GM18499 (cell line): ENCODE results near the gene STON1.
"Not testable (repeated sequence)": the region's sequence is repeated elsewhere in the genome, so short reads cannot be mapped to it uniquely, and the experiment has no call there.

ENCODE experiments used
- ATAC-seq: cut with Tn5 transposase; IDR thresholded peaks from one replicate; pipeline ENCODE4 v1.9.1; 2021; ENCODE audit warnings: moderate number of reproducible peaks; ENCODE audit not compliant: insufficient read depth, unreplicated experiment

The STON1 gene

DNA sequence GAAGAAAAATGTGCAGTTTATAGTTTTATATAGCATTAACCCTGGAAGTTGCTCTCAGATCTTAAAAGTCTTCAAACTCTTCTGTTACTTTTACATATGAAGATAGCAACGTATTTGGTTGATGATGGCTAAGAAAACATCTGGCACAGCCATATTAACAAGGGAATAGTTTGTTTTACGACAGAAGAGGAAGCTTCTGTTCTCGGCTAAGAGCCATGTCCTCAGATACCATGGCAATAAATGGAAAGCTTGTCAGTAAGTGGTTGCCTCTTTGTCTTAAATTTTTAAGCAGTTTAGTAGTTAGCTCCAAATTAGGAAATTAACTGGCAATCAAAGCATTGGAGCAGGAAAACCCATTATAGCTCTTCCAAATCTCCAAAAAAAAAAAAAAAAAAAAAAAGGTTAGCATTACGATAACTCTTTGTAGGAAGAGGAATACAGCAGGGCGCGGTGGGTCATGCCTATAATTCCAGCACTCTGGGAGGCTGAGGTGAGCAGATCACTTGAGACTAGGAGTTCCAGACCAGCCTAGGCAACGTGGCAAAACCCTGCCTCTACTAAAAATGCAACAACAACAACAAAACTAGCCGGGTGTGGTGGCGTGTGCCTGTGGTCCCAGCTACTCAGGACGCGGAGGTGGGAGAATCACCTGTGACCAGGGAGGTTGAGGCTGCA lies 4.5 kb upstream of the STON1 start:
- ATAC-seq = no peak

DNA sequence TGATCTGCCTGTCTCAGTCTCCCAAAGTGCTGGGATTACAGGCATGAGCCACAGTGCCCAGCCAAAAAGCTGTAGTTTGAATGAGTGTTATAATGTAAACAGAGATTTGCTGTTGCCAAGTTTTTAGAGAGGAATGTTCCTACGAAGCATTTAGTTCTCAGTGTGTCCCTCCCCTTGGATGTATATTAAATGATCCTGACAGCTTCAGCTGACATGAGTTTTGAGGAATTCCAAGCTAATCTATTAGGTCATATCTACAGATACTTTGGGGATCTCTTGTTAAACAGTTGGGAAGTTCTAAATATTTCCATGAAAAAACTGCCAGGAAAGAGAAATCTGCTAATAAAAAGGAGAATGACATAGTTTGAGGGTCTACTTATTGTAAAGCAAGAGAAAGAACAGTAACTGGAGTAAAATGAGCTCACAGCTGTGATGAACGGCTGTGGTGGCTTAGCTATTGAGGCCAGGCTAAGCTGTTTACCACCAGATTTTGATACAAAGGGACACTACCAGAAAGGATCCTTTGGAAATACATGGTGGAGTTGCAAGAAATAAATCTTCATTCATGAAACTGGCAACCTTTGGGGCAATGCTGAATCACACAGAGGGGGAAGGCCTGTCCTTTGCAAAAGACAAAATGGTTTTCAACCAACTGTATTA lies 2.6 kb upstream of the STON1 start:
- ATAC-seq = no peak

DNA sequence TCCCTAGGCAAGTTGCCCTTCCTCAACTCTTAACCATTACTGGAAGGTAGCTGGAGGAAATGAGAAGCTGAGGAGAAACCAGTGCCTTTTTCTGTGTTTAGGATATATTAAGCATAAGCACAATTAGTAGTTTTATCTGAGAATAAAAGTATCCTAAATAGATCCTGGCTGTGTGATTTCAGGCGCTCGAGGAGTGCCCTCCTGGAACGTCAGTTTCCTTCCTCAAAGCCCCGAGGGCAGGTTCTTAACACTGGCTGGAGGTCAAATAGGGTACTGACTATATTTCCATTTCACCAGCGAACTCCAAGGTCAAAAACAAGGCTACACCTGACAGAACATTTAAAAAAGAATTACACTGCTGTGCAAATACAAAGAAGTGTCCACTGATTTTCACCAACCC lies 1.5 kb upstream of the STON1 start:
- no peak for ATAC-seq

DNA sequence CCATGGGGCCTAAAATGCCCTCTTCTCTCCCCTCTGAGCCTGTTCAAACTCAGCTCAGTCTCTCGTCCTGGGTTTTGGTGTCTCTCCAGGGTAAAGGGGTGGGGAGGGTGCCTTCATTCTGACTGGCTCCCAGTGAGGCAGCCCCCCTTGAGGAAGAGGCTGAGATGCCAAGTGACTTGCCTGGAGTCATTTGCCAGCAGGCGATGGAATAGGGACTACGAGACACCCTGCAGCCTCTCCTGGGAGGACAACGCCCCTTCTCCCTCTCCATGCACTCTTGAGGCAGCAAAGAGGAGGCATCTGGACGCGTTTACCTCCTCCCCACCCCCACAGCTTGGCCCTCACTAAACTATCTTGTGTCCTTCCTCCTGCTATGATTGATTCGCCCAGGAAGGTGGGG lies 760 bp upstream of the STON1 start:
- ATAC-seq = no peak

DNA sequence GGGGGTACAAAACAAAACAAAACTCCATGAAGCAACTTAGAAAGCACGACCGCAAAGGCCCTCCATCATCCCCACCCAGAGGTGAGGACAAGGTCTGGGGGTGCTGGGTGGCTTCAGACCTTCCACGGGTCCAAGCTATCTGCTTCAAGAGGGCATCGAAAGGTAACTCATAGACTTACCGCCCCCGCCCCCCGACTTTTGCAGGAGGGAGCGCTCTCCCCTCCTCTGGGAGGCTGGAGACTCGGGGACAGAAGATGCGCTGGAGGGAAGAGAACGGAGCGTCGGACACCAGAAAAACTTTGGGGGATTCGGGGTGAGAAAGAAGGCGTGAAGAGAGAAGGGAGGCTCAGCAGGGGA lies 300 bp upstream of the STON1 start:
- ATAC-seq = no peak

DNA sequence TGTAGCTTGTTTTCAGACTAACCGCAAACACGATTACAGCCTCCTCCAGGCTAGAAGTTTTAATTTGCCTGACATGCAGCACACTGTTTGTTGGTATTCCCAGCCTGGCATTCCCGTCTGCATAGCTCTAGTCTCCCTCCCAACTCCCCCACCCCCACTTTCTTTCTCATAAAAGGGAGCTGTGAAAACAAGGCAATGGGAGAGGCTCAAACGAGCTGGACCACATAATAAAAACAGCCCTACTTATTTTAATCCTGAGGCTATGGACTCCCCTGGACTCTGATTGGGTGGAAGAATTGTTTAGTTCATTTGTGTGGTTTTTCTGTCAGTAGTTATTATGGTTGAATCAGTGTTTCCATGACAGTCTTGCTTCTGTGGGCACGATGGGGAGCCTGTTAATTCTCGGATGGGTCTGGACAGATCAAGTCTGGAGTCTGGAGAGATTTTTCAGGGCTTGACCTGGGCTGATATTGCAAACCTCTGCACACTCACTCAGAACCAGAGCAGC lies 1.2 kb downstream of the STON1 start:
- ATAC-seq = no peak

DNA sequence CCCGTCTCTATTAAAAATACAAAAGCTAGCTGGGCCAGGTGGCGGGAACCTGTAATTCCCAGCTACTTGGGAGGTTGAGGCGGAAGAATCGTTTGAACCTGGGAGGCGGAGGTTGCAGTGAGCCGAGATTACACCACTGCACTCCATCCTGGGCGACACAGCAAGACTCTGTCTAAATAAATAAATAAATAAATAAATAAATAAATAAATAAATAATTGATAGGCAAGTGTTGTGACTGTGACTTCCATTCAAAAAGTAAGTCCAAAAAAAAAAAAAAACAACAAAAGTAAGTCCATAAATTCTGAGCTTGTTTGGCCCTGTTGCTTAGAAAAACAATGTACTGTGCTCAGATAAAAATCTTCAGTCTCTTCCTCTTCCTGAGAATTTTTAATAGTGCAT lies 2.2 kb downstream of the STON1 start:
- ATAC-seq = no peak

DNA sequence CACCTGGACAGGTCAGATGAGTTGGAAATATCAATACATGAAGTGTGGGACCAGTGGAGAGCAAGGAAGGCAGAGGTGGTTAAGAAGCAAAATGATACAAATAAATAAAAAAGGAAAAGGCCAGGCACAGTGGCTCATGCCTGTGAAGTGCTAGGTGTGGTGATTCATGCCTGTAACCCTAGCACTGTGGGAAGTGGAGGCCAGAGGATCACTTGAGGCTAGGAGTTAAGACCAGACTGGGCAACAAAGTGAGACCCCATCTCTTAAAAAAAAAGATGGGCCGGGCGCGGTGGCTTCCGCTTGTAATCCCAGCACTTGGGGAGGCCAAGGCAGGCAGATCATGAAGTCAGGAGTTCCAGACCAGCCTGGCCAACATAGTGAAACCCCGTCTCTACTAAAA lies 2.9 kb downstream of the STON1 start:
- no peak for ATAC-seq

DNA sequence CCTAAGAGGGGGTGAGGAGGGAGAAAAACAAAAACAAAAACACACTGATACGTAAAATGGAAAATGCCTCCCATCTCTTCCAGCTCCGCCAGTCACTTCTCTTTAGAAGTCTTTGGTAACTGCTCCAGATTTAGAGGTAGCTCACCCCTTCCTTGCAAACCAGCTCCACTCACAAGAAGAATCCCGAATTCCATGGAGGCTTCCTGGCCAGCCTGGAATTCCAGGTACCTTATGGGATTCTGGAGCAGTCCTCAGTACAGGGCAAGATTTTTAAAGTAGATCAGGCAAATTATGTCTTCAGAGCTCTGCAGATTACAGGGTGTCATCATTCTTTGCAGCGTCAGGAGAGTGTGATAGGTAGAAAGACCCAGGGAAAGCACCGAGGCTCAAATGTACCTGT lies 4.8 kb downstream of the STON1 start:
- ATAC-seq = no peak

DNA sequence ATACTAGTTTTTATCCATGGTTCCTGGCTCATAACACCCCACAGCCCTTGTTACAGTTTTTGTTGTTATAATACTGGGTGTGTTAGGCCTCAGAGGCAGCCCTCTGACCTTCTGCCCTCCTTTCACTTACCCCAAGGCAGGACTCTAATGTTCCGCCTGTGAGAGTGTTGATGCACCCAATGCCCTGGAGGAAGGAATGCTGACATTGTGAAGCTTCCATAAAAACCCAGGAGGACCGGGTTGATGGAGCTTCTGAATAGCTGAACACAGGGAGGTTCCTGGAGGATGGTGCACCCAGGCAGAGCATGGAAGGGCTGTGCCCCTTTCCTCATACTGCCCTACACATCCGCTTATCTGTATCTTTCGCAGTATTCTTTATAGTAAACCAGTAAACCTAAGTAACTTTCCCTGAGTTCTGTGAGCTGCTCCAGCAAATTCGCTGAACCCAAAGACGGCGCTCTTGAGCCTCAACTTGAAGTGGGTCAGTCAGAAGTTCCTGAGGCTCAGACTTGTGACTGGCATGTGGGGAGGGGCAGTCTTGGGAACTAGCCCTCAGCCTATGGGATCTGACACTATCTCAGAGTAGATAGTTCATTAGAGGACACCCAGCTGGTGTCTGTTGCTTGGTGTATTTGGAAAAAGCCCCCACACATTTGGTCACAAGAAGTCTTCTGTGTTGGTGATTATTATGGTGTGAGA lies 10.4 kb downstream of the STON1 start:
- ATAC-seq = no peak

DNA sequence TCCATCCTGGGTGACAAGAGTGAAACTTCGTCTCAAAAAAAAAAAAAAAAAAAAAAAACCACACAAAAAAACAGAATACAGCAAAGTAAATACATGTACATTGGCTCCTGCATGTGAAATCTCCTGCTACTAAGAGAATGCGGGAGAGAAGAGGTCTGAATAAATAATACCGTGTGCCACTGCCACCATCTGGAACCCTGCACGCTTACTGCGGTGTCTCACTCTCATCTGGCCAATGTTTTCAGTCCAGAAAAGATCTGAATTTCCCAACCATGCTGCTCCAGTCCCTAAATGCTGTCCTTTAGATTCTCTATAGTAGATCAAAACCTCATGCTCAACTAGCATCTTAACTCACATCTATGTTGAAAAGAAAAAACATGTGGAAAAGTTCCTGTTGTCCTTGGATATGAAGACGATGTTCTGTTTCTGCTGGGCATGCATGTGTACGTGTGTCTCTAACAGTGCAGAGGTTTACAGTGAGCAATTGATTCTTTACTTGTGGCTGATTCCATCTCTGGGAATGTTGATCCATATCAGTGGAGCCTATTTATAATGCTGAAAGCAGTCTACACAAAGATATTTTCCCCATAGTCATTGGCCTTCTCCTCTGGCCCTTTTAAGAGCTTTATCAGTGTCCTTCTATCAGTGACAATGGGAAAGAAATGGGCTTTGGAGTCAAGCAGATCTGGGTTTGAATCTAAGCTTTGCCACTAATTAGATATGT lies 11.9 kb downstream of the STON1 start:
- no peak for ATAC-seq

DNA sequence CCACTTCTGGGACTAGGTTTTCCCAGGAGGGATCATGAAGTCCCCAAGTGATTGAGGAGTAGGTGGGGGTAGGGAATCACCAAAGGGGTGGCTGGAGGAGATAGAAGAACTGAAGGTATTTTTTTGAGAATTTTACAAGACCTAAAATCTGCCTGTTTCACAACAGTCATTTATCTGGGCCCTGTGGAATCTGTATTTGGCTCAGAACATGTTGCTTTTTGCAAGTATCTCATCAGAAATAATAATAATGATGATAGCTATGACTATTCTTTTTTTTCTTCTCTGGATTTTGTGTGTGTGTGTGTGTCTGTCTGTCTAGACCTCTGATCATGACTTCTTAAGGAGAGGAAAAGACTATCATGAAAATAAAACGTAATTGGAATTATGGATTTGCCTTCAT lies 13.9 kb downstream of the STON1 start:
- no peak for ATAC-seq

DNA sequence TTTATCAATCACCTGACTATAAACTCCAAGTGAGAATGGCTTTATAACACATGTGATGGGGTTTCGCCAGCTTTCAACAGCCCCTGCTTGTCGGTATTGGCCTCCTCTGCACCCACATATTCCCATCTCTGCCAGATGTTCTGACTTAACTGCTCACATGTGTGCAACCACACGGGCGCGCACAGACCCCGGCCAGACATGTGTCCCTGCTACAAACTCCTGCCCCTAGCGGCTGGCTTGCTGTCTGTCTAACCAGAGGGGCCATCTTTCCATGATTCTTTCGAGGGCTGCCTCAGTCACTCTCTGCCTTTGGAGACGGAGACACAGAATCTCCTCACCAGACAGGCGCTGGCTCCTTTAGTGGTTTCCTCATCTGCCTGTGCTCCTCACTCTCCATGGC lies 15.3 kb downstream of the STON1 start:
- no peak for ATAC-seq

DNA sequence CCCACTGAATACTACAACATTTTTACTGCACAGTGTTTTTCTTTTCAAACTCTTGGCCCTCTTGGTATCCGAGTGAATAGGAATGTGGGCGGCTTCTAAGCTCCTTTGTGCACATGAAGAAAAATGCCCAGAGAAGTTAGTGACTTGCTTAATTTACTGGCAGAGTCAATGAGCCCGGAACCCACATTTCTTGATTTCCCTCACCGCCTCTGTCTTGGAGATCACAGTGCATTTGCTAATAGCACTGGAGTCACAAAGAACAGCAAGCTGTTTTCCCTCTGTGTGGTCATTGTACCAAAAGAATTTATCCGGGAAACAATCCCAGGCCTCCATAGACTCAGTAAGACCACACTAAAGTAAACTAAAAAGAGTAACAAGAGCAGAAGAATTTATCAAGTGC lies 18.9 kb downstream of the STON1 start:
- no peak for ATAC-seq

DNA sequence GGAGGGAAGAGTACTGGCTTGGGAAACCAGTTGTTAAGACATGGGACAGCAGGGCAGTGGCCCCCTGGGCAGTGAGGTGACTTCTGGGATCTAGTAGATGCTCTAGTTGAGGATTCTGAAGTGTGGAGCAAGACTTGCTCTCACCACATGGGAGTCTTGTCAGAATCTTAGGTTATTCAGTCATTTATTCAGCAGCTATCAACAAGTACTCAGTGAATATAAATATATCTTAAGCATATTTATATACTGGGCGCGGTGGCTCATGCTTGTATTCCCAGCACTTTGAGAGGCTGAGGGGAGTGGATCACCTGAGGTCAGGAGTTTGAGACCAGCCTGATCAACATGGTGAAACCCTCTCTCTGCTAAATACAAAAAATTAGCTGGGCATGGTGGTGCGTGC lies 20.0 kb downstream of the STON1 start:
- ATAC-seq = no peak

DNA sequence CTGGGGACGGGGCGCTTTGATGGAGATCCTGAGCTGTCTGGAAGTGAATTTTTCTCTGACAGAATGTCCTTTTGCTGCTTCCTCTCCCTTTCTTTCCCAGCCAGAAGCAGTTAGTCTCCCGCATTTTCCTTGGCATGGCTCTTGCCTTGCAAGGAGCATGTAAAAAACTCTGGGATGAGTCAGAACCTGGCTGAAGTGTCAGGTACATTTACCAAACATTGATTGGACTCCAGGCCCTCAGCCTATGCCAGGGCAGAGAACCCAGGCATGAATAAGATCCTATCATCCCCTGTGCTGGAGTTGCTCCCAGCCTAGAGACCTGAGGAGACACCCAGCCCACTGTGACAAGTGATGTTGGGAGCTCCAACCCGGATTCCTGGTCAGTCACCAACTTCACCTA lies 21.6 kb downstream of the STON1 start:
- no peak for ATAC-seq

DNA sequence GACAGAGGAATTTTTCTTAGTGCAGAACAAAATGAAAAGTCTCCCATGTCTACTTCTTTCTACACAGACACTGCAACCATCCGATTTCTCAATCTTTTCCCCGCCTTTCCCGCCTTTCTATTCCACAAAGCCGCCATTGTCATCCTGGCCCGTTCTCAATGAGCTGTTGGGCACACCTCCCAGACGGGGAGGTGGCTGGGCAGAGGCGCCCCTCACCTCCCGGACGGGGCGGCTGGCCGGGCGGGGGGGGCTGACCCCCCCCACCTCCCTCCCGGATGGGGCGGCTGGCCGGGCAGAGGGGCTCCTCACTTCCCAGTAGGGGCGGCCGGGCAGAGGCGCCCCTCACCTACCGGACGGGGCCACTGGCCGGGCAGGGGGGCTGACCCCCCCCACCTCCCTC lies 25.1 kb downstream of the STON1 start:
- not testable (repeated sequence) for ATAC-seq

DNA sequence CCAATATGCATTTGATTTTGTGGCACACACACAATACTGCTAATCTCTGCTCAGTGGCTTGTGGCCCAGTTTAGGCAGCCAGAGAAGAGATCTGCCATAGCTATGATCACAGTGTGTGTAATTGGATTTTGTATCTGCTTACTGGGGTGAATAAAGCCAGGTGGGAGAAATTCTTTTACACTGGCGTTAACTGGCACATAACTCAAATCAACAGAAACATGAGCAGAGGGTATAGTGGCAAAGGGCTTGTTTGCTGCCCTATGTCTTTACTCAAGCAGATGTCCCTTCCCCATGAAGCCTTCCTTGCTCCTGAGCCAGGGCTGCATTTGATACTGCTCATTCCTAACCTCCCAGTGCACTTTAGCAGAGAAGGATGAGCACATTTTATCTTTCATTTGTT lies 28.5 kb downstream of the STON1 start:
- no peak for ATAC-seq

DNA sequence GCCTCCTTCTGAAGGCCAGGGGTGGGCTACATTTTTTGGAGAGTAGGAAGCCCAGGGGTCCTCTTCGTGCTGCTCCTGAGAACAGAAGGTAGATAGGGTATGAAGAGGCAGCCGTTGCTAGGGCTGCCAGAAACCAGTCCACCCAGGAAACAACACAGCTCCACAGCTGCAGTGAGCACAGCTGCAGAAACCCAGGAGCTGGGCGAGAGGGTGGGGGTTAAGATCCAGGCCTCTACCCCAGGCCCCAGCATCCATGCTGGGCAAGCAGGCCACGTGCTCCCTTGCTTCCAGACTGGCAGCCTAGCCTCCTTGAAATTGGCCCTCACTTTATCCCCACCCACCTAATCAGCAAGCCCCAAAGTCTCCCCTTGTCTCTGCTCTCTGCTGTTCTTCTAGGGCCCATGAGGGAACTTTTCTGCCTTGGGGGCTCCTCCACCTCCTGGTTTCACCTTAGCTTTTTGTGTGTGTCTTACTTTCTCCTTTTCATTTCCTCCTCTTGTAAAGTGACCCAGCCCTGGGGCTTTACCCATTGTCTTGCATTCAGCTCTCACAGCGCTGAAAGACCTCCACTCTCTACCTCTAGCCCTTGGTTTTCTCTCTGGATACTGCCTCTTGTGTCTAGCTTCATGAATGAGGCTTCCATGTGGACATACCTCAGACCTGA lies 30.7 kb downstream of the STON1 start:
- ATAC-seq = no peak

DNA sequence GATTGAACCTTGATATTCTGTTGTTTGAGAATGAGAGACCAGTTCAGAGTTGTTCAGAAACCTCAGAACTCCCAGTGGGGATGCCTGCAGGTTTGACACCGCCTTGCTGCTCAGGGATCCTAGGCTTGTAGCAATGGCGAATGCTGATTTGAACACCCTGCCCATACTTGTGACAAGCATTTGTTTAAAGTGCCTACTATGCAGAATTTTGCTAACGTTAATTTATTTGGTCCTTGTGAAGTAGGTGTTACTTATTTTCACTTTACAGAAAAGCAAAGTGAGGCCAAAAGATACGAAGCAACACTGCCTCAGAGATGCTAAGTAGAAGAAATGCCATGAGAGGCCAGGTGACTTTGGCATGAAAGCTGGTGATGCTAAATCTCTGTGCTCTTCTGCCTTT lies 32.3 kb downstream of the STON1 start:
- ATAC-seq = no peak
